Measurements from ENCODE around the gene SIL1.

Gene SIL1

GRCh38 chr5:139188558-139189270 is 9.5 kb downstream of the SIL1 start:
- TF ChIP-seq, protein P1, sequence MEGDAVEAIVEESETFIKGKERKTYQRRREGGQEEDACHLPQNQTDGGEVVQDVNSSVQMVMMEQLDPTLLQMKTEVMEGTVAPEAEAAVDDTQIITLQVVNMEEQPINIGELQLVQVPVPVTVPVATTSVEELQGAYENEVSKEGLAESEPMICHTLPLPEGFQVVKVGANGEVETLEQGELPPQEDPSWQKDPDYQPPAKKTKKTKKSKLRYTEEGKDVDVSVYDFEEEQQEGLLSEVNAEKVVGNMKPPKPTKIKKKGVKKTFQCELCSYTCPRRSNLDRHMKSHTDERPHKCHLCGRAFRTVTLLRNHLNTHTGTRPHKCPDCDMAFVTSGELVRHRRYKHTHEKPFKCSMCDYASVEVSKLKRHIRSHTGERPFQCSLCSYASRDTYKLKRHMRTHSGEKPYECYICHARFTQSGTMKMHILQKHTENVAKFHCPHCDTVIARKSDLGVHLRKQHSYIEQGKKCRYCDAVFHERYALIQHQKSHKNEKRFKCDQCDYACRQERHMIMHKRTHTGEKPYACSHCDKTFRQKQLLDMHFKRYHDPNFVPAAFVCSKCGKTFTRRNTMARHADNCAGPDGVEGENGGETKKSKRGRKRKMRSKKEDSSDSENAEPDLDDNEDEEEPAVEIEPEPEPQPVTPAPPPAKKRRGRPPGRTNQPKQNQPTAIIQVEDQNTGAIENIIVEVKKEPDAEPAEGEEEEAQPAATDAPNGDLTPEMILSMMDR (IDR thresholded peaks at IDR 0.05; ENCODE audit: control insufficient read depth, extremely low read depth, insufficient read depth) = no peak
- DNase-seq (ENCODE audit: low read depth) = no peak
- no peak overlapping the region for H3K4me3 ChIP-seq (ENCODE audit: low read depth, low read length)

DNA sequence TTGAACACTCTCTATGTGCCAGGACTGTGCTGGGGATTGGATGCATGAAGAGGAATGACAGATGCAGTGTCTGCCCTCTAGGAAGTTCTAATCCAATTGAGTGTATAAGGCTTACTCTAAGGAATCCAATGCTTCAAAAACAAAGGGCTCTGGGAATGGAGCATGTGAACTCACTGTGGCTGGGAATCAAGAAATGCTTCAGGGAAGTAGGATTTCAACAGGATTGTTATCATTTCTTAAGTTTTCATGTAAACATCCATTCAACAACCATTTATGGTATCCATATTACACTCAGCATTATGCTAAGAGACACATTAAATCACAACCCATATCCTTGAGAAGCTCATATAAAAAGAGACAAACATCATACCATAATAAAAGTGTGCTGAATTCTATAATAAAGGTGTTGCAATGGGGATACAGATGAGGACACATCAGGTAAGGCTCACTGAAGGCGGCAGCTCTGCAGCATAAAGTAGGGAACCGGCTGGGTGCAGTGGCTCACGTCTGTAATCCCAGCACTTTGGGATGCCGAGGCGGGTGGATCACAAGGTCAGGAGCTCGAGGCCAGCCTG is 11.3 kb downstream of the SIL1 start:
- TF ChIP-seq, protein P1 (IDR thresholded peaks at IDR 0.05; ENCODE audit: control insufficient read depth, extremely low read depth, insufficient read depth) = no peak
- DNase-seq (ENCODE audit: low read depth) = no peak
- no peak overlapping the region for H3K4me3 ChIP-seq (ENCODE audit: low read depth, low read length)

DNA sequence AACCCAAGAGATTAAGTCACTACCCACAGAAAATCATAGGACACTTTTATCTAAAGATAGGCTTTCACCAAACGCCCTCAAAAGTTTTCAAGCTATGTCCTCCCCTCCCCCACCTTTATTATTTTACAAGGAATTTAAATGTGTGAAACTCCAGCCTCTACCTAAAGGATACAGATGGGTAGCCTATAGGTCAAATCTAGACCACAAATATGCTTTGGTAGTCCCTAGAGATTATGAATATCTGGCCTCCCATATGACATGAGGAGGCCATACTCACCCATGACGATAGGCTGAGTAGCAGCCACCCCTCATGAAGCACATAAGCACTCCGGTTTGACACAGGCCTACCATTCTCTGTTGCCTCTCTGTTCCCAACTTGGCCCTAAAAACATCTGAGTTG is 11.9 kb downstream of the SIL1 start:
- TF ChIP-seq, protein P1 (IDR thresholded peaks at IDR 0.05; ENCODE audit: control insufficient read depth, extremely low read depth, insufficient read depth) = no peak
- no peak for DNase-seq (ENCODE audit: low read depth)

GRCh38 chr5:139185589-139185988 is 12.6 kb downstream of the SIL1 start:
- no peak for DNase-seq (ENCODE audit: low read depth)
- TF ChIP-seq, protein P1 (IDR thresholded peaks at IDR 0.05; ENCODE audit: control insufficient read depth, extremely low read depth, insufficient read depth) = no peak
- H3K4me3 ChIP-seq (ENCODE audit: low read depth, low read length) = no peak overlapping the region

More for the DNA sequence above, 11.9 kb downstream of the SIL1 start:
- H3K4me3 ChIP-seq (ENCODE audit: low read depth, low read length) = no peak overlapping the region

GRCh38 chr5:139183502-139183901 is 14.7 kb downstream of the SIL1 start:
- H3K4me3 ChIP-seq (ENCODE audit: low read depth, low read length) = no peak overlapping the region
- TF ChIP-seq, protein P1 (IDR thresholded peaks at IDR 0.05; ENCODE audit: control insufficient read depth, extremely low read depth, insufficient read depth) = no peak
- no peak for DNase-seq (ENCODE audit: low read depth)

DNA sequence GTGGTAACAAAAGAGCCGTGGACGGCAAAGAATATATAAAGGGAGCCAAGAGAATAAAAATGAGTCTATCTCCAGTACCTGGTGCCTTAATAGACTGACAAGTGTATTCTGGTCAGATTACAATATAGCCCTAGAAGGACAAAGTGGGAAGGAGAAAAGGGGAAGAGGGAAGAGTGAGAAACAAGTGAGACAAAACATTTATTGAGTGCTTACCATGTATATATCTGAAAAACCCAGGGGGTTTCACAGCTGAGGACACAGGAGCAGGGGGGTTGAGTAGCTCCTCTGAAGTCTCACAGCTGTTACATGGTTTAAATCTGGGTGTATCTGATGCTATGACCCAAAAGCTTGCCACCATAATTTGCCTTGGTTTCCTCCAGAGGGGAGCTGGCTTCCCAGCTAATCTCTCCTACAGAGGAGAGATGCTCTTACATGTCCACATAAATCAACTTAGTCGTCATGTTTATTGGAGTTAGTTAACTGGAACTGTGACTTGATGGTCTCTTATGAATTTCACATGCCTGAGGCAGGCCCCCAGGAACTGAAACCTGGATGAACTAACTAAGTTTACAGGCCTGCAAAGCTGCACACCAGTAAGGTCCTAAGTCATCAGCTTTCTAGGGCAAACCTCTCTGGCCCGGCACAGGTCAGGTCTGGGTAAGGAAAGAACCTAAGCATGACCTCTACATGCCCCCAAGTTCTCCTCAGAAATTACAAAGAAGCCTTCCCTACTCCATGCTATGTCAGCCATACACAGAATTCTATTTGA is 15.5 kb downstream of the SIL1 start:
- H3K4me3 ChIP-seq (ENCODE audit: low read depth, low read length) = no peak overlapping the region
- TF ChIP-seq, protein P1 (IDR thresholded peaks at IDR 0.05; ENCODE audit: control insufficient read depth, extremely low read depth, insufficient read depth) = no peak
- no peak for DNase-seq (ENCODE audit: low read depth)

Measured in LNCaP clone FGC (cell line).